Measurements from ENCODE around the gene MAGEF1. TPM values are rescaled to one million over a fixed set of nuclear protein-coding genes. Genes with fewer than 3 reads are reported as not detected.
A peak's percentile ranks its signal among the peaks of the same experiment; 100 is the strongest.

MAGEF1 gene
- total and polyA plus RNA-seq, 2 donors (not counting 1 experiment from before 2014, with no cell fraction given): 9.5 to 26.2 TPM

DNA sequence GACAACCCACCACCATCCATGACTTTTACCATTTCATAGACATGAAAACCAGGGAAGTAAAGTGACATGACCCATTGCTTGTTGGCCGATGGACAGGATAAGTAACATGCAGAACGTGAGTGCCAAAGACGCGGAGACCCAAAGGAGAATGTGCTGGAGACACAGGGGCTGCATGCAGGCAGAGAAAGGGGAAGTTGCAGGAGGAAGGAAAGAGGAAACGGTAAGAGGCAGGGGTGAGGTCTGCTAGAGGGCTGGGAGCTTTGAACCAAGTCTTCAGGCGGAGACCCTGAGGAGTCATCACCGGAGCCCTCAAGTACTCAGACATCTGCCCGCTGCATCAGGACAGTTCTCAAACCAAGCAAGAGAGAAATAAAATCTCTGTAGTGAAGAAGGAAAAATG, 34.9 kb downstream of the MAGEF1 start:
- Histone ChIP-seq H3K4me1 (ENCODE audit: control insufficient read depth in 2 of 2, insufficient read depth in 2 of 2, low read length in 2 of 2) (peaks cover 34 to 36% of the 10 kb centered on the region in 2 donors), H3K79me2 (ENCODE audit: control insufficient read depth, insufficient read depth, low read length) (no peaks in the 10 kb centered on the region), H3K27me3 (replicated peaks in 1 of 4; ENCODE audit: control extremely low read depth in 1 of 4, control insufficient read depth in 3 of 4, insufficient read depth in 4 of 4, low read length in 3 of 4) (no peaks in the 10 kb centered on the region), H4K20me1 (ENCODE audit: control insufficient read depth, insufficient read depth, low read length, poor library complexity, severe bottlenecking) (no peaks in the 10 kb centered on the region), H3K27ac (ENCODE audit: low read length in 2 of 2) (peak overlapping the region in 1 of 2 donors; percentile 45), H3K9me3 (ENCODE audit: control extremely low read depth in 1 of 3, control insufficient read depth in 2 of 3, insufficient read depth in 1 of 3, low read length in 2 of 3) (no peaks in the 10 kb centered on the region), H2AFZ (ENCODE audit: insufficient read depth, low read depth, low read length, poor library complexity, severe bottlenecking) (no peak overlapping the region), H3K36me3 (replicated peaks in 1 of 2; ENCODE audit: control extremely low read depth in 1 of 2, control insufficient read depth in 1 of 2, extremely low read depth in 1 of 2, insufficient read depth in 2 of 2, low read length in 1 of 2) (no peaks in the 10 kb centered on the region), H3K4me2 (replicated peaks; ENCODE audit: low read depth, low read length, poor library complexity, severe bottlenecking) (peak overlapping the region; percentile 57), H3K4me3 (ENCODE audit: control extremely low read depth in 1 of 5, extremely low read depth in 1 of 5, insufficient read depth in 1 of 5, low read depth in 2 of 5, low read length in 4 of 5) (peak overlapping the region in 1 of 5 experiments; percentile 5), H3K9ac (ENCODE audit: low read length) (no peak overlapping the region)
- no peaks in the 10 kb centered on the region for H3K27me3 Mint-ChIP-seq
- WGBS (ENCODE audit: insufficient coverage): 9% methylated on average over 4 of the region's 8 CpGs
- peak overlapping the region; percentile 22 for H3K27ac Mint-ChIP-seq
- H3K4me3 Mint-ChIP-seq: peak overlapping the region; percentile 38
- intact Hi-C loops (cut with micrococcal nuclease): loop anchor here (5.0 kb wide), 1 partner anchor 35 kb away; the partner anchor contains the start of gene MAGEF1
- H3K4me1 Mint-ChIP-seq: peaks cover 34% of the 10 kb centered on the region
- ChIA-PET CTCF (interaction anchor here (0.6 to 1.5 kb wide), 4 partner anchors 13 to 116 kb away, joined by 3 to 6 read pairs (median 4); partner anchors contain the start of gene EPHB3), POLR2A (no interaction called here)
- TF ChIP-seq, protein P1, sequence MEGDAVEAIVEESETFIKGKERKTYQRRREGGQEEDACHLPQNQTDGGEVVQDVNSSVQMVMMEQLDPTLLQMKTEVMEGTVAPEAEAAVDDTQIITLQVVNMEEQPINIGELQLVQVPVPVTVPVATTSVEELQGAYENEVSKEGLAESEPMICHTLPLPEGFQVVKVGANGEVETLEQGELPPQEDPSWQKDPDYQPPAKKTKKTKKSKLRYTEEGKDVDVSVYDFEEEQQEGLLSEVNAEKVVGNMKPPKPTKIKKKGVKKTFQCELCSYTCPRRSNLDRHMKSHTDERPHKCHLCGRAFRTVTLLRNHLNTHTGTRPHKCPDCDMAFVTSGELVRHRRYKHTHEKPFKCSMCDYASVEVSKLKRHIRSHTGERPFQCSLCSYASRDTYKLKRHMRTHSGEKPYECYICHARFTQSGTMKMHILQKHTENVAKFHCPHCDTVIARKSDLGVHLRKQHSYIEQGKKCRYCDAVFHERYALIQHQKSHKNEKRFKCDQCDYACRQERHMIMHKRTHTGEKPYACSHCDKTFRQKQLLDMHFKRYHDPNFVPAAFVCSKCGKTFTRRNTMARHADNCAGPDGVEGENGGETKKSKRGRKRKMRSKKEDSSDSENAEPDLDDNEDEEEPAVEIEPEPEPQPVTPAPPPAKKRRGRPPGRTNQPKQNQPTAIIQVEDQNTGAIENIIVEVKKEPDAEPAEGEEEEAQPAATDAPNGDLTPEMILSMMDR (IDR thresholded peaks at IDR 0.05): no peak
- peak; percentile 75 for DNase-seq
- no peaks in the 10 kb centered on the region for H3K9me3 Mint-ChIP-seq (ENCODE audit: insufficient read depth)
- ATAC-seq (ENCODE audit: low read depth): peak; percentile 92

DNA sequence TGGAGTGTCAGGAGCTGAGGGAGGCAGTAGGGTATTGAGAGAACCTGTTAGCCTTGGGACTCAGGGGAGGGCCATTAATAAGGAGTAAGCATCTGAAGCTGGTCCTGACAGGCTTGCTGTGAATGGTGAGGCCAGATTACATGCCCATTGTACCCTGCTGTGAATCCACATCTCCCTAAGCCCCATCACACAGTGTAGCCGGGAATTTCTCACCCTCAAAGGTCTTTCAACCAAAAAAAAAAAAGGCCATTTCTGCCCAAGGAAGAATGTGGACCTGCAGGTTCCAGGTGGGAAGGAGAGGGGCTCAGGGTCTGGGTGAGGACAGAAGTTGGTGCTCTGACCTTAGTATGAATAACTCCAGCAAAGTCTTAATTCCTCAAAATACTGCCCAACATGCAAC, 37.2 kb downstream of the MAGEF1 start:
- CTCF ChIA-PET: interaction anchor here (0.7 kb wide), 1 partner anchor 78 kb away, joined by 4 read pairs; no protein-coding TSS in a partner anchor
- POLR2A ChIA-PET: interaction anchor here (0.7 kb wide), 1 partner anchor 10 kb away, joined by 3 read pairs; no protein-coding TSS in a partner anchor
- H4K20me1 ChIP-seq (ENCODE audit: control insufficient read depth, insufficient read depth, low read length, poor library complexity, severe bottlenecking): no peaks in the 10 kb centered on the region
- Mint-ChIP-seq H3K9me3 (ENCODE audit: insufficient read depth) (no peaks in the 10 kb centered on the region), H3K27ac (no peak overlapping the region), H3K27me3 (peaks cover 10% of the 10 kb centered on the region), H3K4me1 (peaks cover 32% of the 10 kb centered on the region), H3K4me3 (no peak overlapping the region)
- H3K27me3 ChIP-seq (replicated peaks in 1 of 4; ENCODE audit: control extremely low read depth in 1 of 4, control insufficient read depth in 3 of 4, insufficient read depth in 4 of 4, low read length in 3 of 4): no peaks in the 10 kb centered on the region
- H3K9ac ChIP-seq (ENCODE audit: low read length): no peak overlapping the region
- H2AFZ ChIP-seq (ENCODE audit: insufficient read depth, low read depth, low read length, poor library complexity, severe bottlenecking): no peak overlapping the region
- no peaks in the 10 kb centered on the region for H3K9me3 ChIP-seq (ENCODE audit: control extremely low read depth in 1 of 3, control insufficient read depth in 2 of 3, insufficient read depth in 1 of 3, low read length in 2 of 3)
- H3K27ac ChIP-seq (ENCODE audit: low read length in 2 of 2): no peak overlapping the region
- ATAC-seq (ENCODE audit: low read depth) (no peak), DNase-seq (no peak)
- H3K36me3 ChIP-seq (replicated peaks in 1 of 2; ENCODE audit: control extremely low read depth in 1 of 2, control insufficient read depth in 1 of 2, extremely low read depth in 1 of 2, insufficient read depth in 2 of 2, low read length in 1 of 2): no peaks in the 10 kb centered on the region
- intact Hi-C loops (cut with micrococcal nuclease): loop anchor here (5.0 kb wide), 1 partner anchor 38 kb away; the partner anchor contains the start of gene MAGEF1
- no peak overlapping the region for H3K4me2 ChIP-seq (replicated peaks; ENCODE audit: low read depth, low read length, poor library complexity, severe bottlenecking)
- H3K79me2 ChIP-seq (ENCODE audit: control insufficient read depth, insufficient read depth, low read length): no peaks in the 10 kb centered on the region
- no CpG with 5 or more reads among the region's 1 CpG for WGBS (ENCODE audit: insufficient coverage)
- H3K4me3 ChIP-seq (ENCODE audit: control extremely low read depth in 1 of 5, extremely low read depth in 1 of 5, insufficient read depth in 1 of 5, low read depth in 2 of 5, low read length in 4 of 5): no peak overlapping the region
- peaks cover 34 to 36% of the 10 kb centered on the region in 2 donors for H3K4me1 ChIP-seq (ENCODE audit: control insufficient read depth in 2 of 2, insufficient read depth in 2 of 2, low read length in 2 of 2)
- TF ChIP-seq, protein P1 (IDR thresholded peaks at IDR 0.05): no peak
- no peak for TF ChIP-seq EZH2 (IDR thresholded peaks at IDR 0.05; ENCODE audit: borderline replicate concordance, insufficient read depth, low read depth, low read length, poor library complexity, severe bottlenecking)
